Erythroblast (primary cell): Measurements from ENCODE around the gene RALGPS2.

ENCODE experiments used
- DNase-seq, 2 experiments: peaks; one replicate each; lab custom pipeline; 2025; lab: John Stamatoyannopoulos, UW
- GATA1 ChIP-seq: IDR thresholded peaks from 2 replicates; pipeline ENCODE4 v1.6.1; 2011; ENCODE audit warnings: low read depth, mild to moderate bottlenecking, control low read depth, low read length, moderate library complexity
- POLR2A ChIP-seq: IDR thresholded peaks from 2 replicates; pipeline ENCODE4 v1.6.1; 2011; ENCODE audit warnings: mild to moderate bottlenecking, low read length

Gene RALGPS2

GRCh38 chr1:178781533-178782330, 56.7 kb downstream of the RALGPS2 start:
- TF ChIP-seq GATA1 (no peak), POLR2A (no peak)
- DNase-seq: no peak

- TF ChIP-seq POLR2A: no peak
- no peak for TF ChIP-seq GATA1
- no peak for DNase-seq
These were observed 59.1 kb downstream of the RALGPS2 start for GRCh38 chr1:178784131-178784536.

GRCh38 chr1:178792394-178792793, 67.3 kb downstream of the RALGPS2 start:
- no peak for TF ChIP-seq POLR2A
- no peak for TF ChIP-seq GATA1

GRCh38 chr1:178796013-178796412, 71.0 kb downstream of the RALGPS2 start:
- TF ChIP-seq POLR2A: no peak
- no peak for TF ChIP-seq GATA1
- DNase-seq: no peak

More at GRCh38 chr1:178792394-178792793, 67.3 kb downstream of the RALGPS2 start:
- DNase-seq: no peak

GRCh38 chr1:178797590-178797989, 72.5 kb downstream of the RALGPS2 start:
- TF ChIP-seq GATA1 (no peak), POLR2A (no peak)
- no peak for DNase-seq

GRCh38 chr1:178798232-178798861, 73.3 kb downstream of the RALGPS2 start:
- DNase-seq: no peak
- no peak for TF ChIP-seq GATA1
- no peak for TF ChIP-seq POLR2A

- TF ChIP-seq POLR2A (no peak), GATA1 (no peak)
These were observed 77.8 kb downstream of the RALGPS2 start for GRCh38 chr1:178802873-178803272.

GRCh38 chr1:178806665-178807300, 81.7 kb downstream of the RALGPS2 start:
- no peak for DNase-seq
- TF ChIP-seq POLR2A: no peak
- no peak for TF ChIP-seq GATA1

More at GRCh38 chr1:178802873-178803272, 77.8 kb downstream of the RALGPS2 start:
- no peak for DNase-seq

- no peak for TF ChIP-seq GATA1
- TF ChIP-seq POLR2A: no peak
- no peak for DNase-seq
These were observed 83.5 kb downstream of the RALGPS2 start for GRCh38 chr1:178808529-178808928.

- no peak for TF ChIP-seq POLR2A
- no peak for TF ChIP-seq GATA1
- DNase-seq: no peak
These were observed 85.5 kb downstream of the RALGPS2 start for GRCh38 chr1:178810585-178810984.

GRCh38 chr1:178818416-178818815, 93.4 kb downstream of the RALGPS2 start:
- TF ChIP-seq POLR2A (no peak), GATA1 (no peak)
- no peak for DNase-seq

GRCh38 chr1:178819123-178819522, 94.1 kb downstream of the RALGPS2 start:
- DNase-seq: no peak
- no peak for TF ChIP-seq GATA1
- no peak for TF ChIP-seq POLR2A

GRCh38 chr1:178821134-178821866, 96.3 kb downstream of the RALGPS2 start:
- TF ChIP-seq GATA1 (no peak), POLR2A (no peak)
- DNase-seq: no peak

- no peak for DNase-seq
- TF ChIP-seq POLR2A: no peak
- no peak for TF ChIP-seq GATA1
These were observed 100.1 kb downstream of the RALGPS2 start for GRCh38 chr1:178825167-178825566.
